CD14-positive monocyte (primary cell): Measurements from ENCODE around the gene HIVEP3. TPM values are rescaled to one million over a fixed set of nuclear protein-coding genes. Genes with fewer than 3 reads are reported as not detected.

ENCODE experiments used
- DNase-seq, 3 donors: peaks; one replicate each; pipeline ENCODE4 v3.0.0-alpha.2; 2011 to 2022
- H2AFZ ChIP-seq: 2 replicates; pipeline ENCODE4 v1.6.0; 2012; ENCODE audit warnings: mild to moderate bottlenecking, low read depth, low read length, inconsistent platforms; ENCODE audit not compliant: insufficient read depth, poor library complexity, severe bottlenecking
- H3K27ac ChIP-seq, 2 donors: 1 replicate in 1 of 2; 2 replicates in 1 of 2; pipeline ENCODE4 v1.5.1; 2012 to 2013; ENCODE audit warnings: low read length in 2 of 2, control low read depth in 1 of 2, inconsistent platforms in 1 of 2, low read depth in 1 of 2, mild to moderate bottlenecking in 1 of 2
- H3K27me3 ChIP-seq, 2 donors: one replicate each; pipeline versions ENCODE4 v1.6.0 to v1.6.1; 2011 to 2013; ENCODE audit warnings: low read length in 2 of 2; ENCODE audit not compliant: control insufficient read depth in 2 of 2, insufficient read depth in 2 of 2
- H3K36me3 ChIP-seq, 2 donors: replicated peaks in 1 of 2; 1 replicate in 1 of 2; 2 replicates in 1 of 2; pipeline versions ENCODE4 v1.5.1 to v1.6.1; 2012 to 2013; ENCODE audit warnings: low read length in 2 of 2, control low read depth in 1 of 2, inconsistent platforms in 1 of 2, mild to moderate bottlenecking in 1 of 2; ENCODE audit not compliant: insufficient read depth in 2 of 2, control insufficient read depth in 1 of 2
- H3K4me1 ChIP-seq, 2 donors: 1 replicate in 1 of 2; 2 replicates in 1 of 2; pipeline versions ENCODE4 v1.5.1 to v1.6.1; 2012 to 2013; ENCODE audit warnings: low read length in 2 of 2, control low read depth in 1 of 2, inconsistent platforms in 1 of 2, mild to moderate bottlenecking in 1 of 2, moderate library complexity in 1 of 2; ENCODE audit not compliant: insufficient read depth in 2 of 2, control insufficient read depth in 1 of 2
- H3K4me2 ChIP-seq: replicated peaks from 2 replicates; pipeline ENCODE3; 2012; ENCODE audit warnings: low read length, moderate library complexity, mild to moderate bottlenecking; ENCODE audit not compliant: poor library complexity, severe bottlenecking; ENCODE audit errors: extremely low read depth
- H3K4me3 ChIP-seq, 3 experiments: fragments of 200-600 bp in 1 of 3; sonication (generic) in 1 of 3; replicated peaks in 1 of 3; 1 replicate in 2 of 3; 2 replicates in 1 of 3; pipeline ENCODE4 v1.5.1; 2011 to 2013; ENCODE audit warnings: low read length in 3 of 3, mild to moderate bottlenecking in 3 of 3, control low read depth in 2 of 3, low read depth in 2 of 3, inconsistent platforms in 1 of 3, moderate library complexity in 1 of 3
- H3K79me2 ChIP-seq: 2 replicates; pipeline ENCODE4 v1.6.0; 2012; ENCODE audit warnings: mild to moderate bottlenecking, control low read depth, inconsistent platforms, low read length, moderate library complexity; ENCODE audit not compliant: insufficient read depth
- H3K9ac ChIP-seq: 2 replicates; pipeline ENCODE4 v1.6.0; 2017; ENCODE audit warnings: low read length, mild to moderate bottlenecking; ENCODE audit not compliant: insufficient read depth, poor library complexity, severe bottlenecking
- H3K9me3 ChIP-seq, 2 donors: replicated peaks in 1 of 2; 1 replicate in 1 of 2; 2 replicates in 1 of 2; pipeline versions ENCODE4 v1.5.1 to v1.6.1; 2012 to 2013; ENCODE audit warnings: low read length in 2 of 2, control low read depth in 1 of 2; ENCODE audit not compliant: control insufficient read depth in 1 of 2, insufficient read depth in 1 of 2
- H4K20me1 ChIP-seq: 2 replicates; pipeline ENCODE4 v1.6.0; 2012; ENCODE audit warnings: mild to moderate bottlenecking, low read length, control low read depth, moderate library complexity; ENCODE audit not compliant: insufficient read depth
- H3K27ac Mint-ChIP-seq, 7 donors: one replicate each; pipeline ENCODE4 v1.8.0; 2020; ENCODE audit warnings: mild to moderate bottlenecking in 7 of 7, mixed read lengths in 7 of 7, moderate library complexity in 6 of 7, inconsistent platforms in 2 of 7
- H3K27me3 Mint-ChIP-seq, 3 donors: one replicate each; pipeline ENCODE4 v1.8.0; 2021 to 2022; ENCODE audit warnings: low read depth in 3 of 3, mild to moderate bottlenecking in 3 of 3, mixed read lengths in 3 of 3, moderate library complexity in 3 of 3, inconsistent platforms in 1 of 3
- H3K36me3 Mint-ChIP-seq, 2 donors: one replicate each; pipeline ENCODE4 v1.8.0; 2020; ENCODE audit warnings: mixed read lengths in 2 of 2, inconsistent platforms in 1 of 2, mild to moderate bottlenecking in 1 of 2
- H3K4me1 Mint-ChIP-seq: one replicate; pipeline ENCODE4 v1.8.0; 2020; ENCODE audit warnings: mild to moderate bottlenecking, mixed read lengths
- H3K4me3 Mint-ChIP-seq, 2 donors: one replicate each; pipeline ENCODE4 v1.8.0; 2020; ENCODE audit warnings: mild to moderate bottlenecking in 2 of 2, mixed read lengths in 2 of 2, moderate library complexity in 1 of 2
- H3K9me3 Mint-ChIP-seq, 7 donors: one replicate each; pipeline ENCODE4 v1.8.0; 2020 to 2022; ENCODE audit warnings: mixed read lengths in 7 of 7, mild to moderate bottlenecking in 6 of 7, moderate library complexity in 6 of 7, inconsistent platforms in 2 of 7
- CTCF ChIP-seq: fragments of 200-600 bp; IDR thresholded peaks from one replicate; pipeline ENCODE4 v1.8.0; 2022; ENCODE audit warnings: antibody characterized with exemption, mild to moderate bottlenecking
- WGBS: methylation state at CpG from one replicate; pipeline ENCODE4 v1.1.5; 2013; ENCODE audit warnings: missing lambda C conversion rate; ENCODE audit not compliant: insufficient coverage; 5-methylcytosine and 5-hydroxymethylcytosine counted together
- intact Hi-C, 2 donors: fragments of 100-400 bp; cut with micrococcal nuclease; formaldehyde crosslinking; loops; one replicate each; pipeline versions ENCODE4 v1.15.0 to v1.15.1; 2023
- polyA plus RNA-seq, 3 donors: library from polyadenylated mRNA; depleted of rRNA in 1 of 3; unstranded in 2 of 3; stranded (reverse) in 1 of 3; fragments of 300-500 nt in 2 of 3; fragments of >200 nt in 1 of 3; fragmentation: Illumina TruSeq in 2 of 3; gene quantifications; 1 replicate in 2 of 3; 2 replicates in 1 of 3; pipeline ENCODE4 v1.2.3, GENCODE V29; 2012 to 2021

The HIVEP3 gene
- polyA plus RNA-seq, 3 donors = 1.2 to 3.7 (median 1.8) TPM

- peak in 2 of 3 donors; percentile 54 to 78 for DNase-seq
- no peak overlapping the region for H3K4me3 Mint-ChIP-seq
- H3K4me1 Mint-ChIP-seq = peaks cover 17% of the 10 kb centered on the region
- Histone ChIP-seq H3K27me3 (no peaks in the 10 kb centered on the region), H2AFZ (no peak overlapping the region), H3K9me3 (no peaks in the 10 kb centered on the region), H4K20me1 (no peaks in the 10 kb centered on the region), H3K36me3 (no peaks in the 10 kb centered on the region), H3K4me1 (peaks cover 12 to 17% of the 10 kb centered on the region in 2 donors), H3K9ac (no peak overlapping the region), H3K27ac (no peak overlapping the region), H3K4me3 (no peak overlapping the region), H3K4me2 (no peak overlapping the region), H3K79me2 (no peaks in the 10 kb centered on the region)
- peak overlapping the region in 4 of 7 donors; percentile 10 to 47 (median 32) for H3K27ac Mint-ChIP-seq
- peaks cover 0 to 3% of the 10 kb centered on the region in 2 donors for H3K36me3 Mint-ChIP-seq
- intact Hi-C loops = no loop called here
- H3K27me3 Mint-ChIP-seq = peaks cover 3 to 4% (median 4%) of the 10 kb centered on the region in 3 donors
- WGBS = no CpG with 5 or more reads among the region's 4 CpGs
- TF ChIP-seq CTCF = no peak
- H3K9me3 Mint-ChIP-seq = peaks cover 0 to 2% (median 0%) of the 10 kb centered on the region in 7 donors
Measured at GRCh38 chr1:41702771-41703170, 216.0 kb downstream of the HIVEP3 start.

GRCh38 chr1:41700986-41701535 lies 217.7 kb downstream of the HIVEP3 start:
- Mint-ChIP-seq H3K36me3 (no peaks in the 10 kb centered on the region), H3K9me3 (peaks cover 0 to 2% (median 0%) of the 10 kb centered on the region in 7 donors), H3K4me1 (peaks cover 9% of the 10 kb centered on the region), H3K4me3 (no peak overlapping the region), H3K27me3 (peaks cover 3 to 5% (median 4%) of the 10 kb centered on the region in 3 donors), H3K27ac (no peak overlapping the region)
- Histone ChIP-seq H3K4me2 (no peak overlapping the region), H3K4me1 (peaks cover 7 to 9% of the 10 kb centered on the region in 2 donors), H3K9ac (no peak overlapping the region), H3K27ac (no peak overlapping the region), H2AFZ (no peak overlapping the region), H3K36me3 (no peaks in the 10 kb centered on the region), H3K9me3 (no peaks in the 10 kb centered on the region), H4K20me1 (no peaks in the 10 kb centered on the region), H3K27me3 (no peaks in the 10 kb centered on the region), H3K4me3 (no peak overlapping the region), H3K79me2 (no peaks in the 10 kb centered on the region)
- 88% methylated on average over 4 of the region's 6 CpGs for WGBS
- intact Hi-C loops = no loop called here
- DNase-seq = no peak
- no peak for TF ChIP-seq CTCF
